ENCODE measurements around the gene C2CD2. TPM values are rescaled to one million over a fixed set of nuclear protein-coding genes. Genes with fewer than 3 reads are reported as not detected.

C2CD2 gene
- total and polyA plus RNA-seq, 2 experiments from 2014 or later, result 4.5 to 16.2 TPM

GRCh38 chr21:41891132-41891531 is 62.7 kb downstream of the C2CD2 start (continued):
- TF ChIP-seq ZNF462 (CRISPR knock-in tag; IDR thresholded peaks at IDR 0.05) (no peak), ZNF331 (CRISPR knock-in tag; IDR thresholded peaks at IDR 0.05; ENCODE audit: low read depth) (no peak), CTCF (conservative IDR thresholded peaks at IDR 0.05; ENCODE audit: low read depth in 2 of 2) (no peak), JUNB (IDR thresholded peaks at IDR 0.05; ENCODE audit: unreplicated experiment) (no peak), STAT1 (IDR thresholded peaks at IDR 0.05; ENCODE audit: unreplicated experiment) (no peak), ZNF114 (CRISPR knock-in tag; IDR thresholded peaks at IDR 0.05) (no peak), CREB1 (CRISPR knock-in tag; IDR thresholded peaks at IDR 0.05; ENCODE audit: low read depth) (no peak), EZH2 (IDR thresholded peaks at IDR 0.05; ENCODE audit: low read depth, unreplicated experiment) (no peak)
- TF ChIP-seq, protein P1, sequence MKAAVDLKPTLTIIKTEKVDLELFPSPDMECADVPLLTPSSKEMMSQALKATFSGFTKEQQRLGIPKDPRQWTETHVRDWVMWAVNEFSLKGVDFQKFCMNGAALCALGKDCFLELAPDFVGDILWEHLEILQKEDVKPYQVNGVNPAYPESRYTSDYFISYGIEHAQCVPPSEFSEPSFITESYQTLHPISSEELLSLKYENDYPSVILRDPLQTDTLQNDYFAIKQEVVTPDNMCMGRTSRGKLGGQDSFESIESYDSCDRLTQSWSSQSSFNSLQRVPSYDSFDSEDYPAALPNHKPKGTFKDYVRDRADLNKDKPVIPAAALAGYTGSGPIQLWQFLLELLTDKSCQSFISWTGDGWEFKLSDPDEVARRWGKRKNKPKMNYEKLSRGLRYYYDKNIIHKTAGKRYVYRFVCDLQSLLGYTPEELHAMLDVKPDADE (IDR thresholded peaks at IDR 0.05), result no peak
